H1 (cell line): Measurements from ENCODE around the gene APOL6. TPM values are rescaled to one million over a fixed set of nuclear protein-coding genes. Genes with fewer than 3 reads are reported as not detected.

Source experiments
- BCL11A ChIP-seq, 2 experiments: IDR thresholded peaks; one replicate each; pipeline ENCODE4 v1.6.1; 2011; ENCODE audit warnings: low read depth in 2 of 2, low read length in 2 of 2, mild to moderate bottlenecking in 2 of 2
- CHD1 ChIP-seq: IDR thresholded peaks from 2 replicates; pipeline ENCODE4 v1.6.1; 2012; ENCODE audit warnings: low read depth, low read length, improper control_type of control experiment
- KDM1A ChIP-seq: fragments of 200-600, 300-600 bp; sonication (generic); IDR thresholded peaks from 2 replicates; pipeline ENCODE4 v1.7.1; 2016; ENCODE audit warnings: mild to moderate bottlenecking, low read length, borderline replicate concordance
- polyA plus RNA-seq, 7 experiments: library from polyadenylated mRNA; depleted of rRNA in 3 of 7; stranded (reverse) in 5 of 7; unstranded in 2 of 7; fragments of >200 nt in 5 of 7; fragments of 200-250 nt in 2 of 7; gene quantifications; 1 replicate in 5 of 7; 2 replicates in 1 of 7; 4 replicates in 1 of 7; pipeline versions ENCODE4 v1.2.1 to v1.2.3, GENCODE V29; 2011 to 2013; ENCODE audit warnings: missing spikeins in 2 of 7, mixed read lengths in 2 of 7
- total RNA-seq: library from RNA; stranded (reverse); fragmentation: NEBNext Ultra II Directional; extraction: Animal tissue kit (Norgen Biotek cat#: 25700); gene quantifications from 2 replicates; pipeline ENCODE4 v1.2.1, GENCODE V29; 2021

APOL6 gene
- total and polyA plus RNA-seq, 2 of the 8 experiments (the other 6 are each of a cell fraction or from before 2014, with no cell fraction given), result 0.06 to 0.13 TPM

DNA sequence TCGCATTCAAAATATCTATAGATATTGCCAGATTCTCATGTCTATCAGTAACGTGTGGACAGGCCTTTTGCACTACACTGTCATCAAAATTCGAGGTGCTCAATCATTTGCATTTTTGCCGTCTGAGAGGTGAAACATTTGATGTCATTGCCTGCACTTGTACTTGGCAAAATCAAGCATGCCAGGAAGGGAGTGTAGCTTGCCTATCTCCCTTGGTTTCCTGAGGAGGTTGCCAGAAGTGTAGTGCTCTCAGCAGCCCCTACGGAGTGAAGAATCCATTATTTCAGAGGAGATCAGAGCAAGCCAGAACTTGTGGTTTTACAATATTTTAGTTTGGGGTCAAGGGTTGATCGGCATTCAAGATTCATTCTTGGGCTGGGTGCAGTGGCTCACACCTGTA lies 39.2 kb downstream of the APOL6 start (continued):
- TF ChIP-seq BCL11A (IDR thresholded peaks at IDR 0.05; ENCODE audit: low read depth in 2 of 2, low read length in 2 of 2) (no peak), KDM1A (no peak), CHD1 (no peak)
